Gastrocnemius medialis (tissue), 4 donors: ENCODE data around the gene FPGT. TPM values are rescaled to one million over a fixed set of nuclear protein-coding genes. Genes with fewer than 3 reads are reported as not detected.
"Not testable (repeated sequence)": the region's sequence is repeated elsewhere in the genome, so short reads cannot be mapped to it uniquely, and the experiment has no call there.

Experiments used
- ATAC-seq, 2 donors: fragments of 150-250 bp; one replicate each; pipeline ENCODE4 v1.9.1; 2016
- DNase-seq, 2 donors: peaks; one replicate each; pipeline ENCODE4 v3.0.0-alpha.2; 2019
- H3K27ac ChIP-seq, 4 donors: fragments of 200-600 bp; sonication (generic); 1 replicate in 1 of 4; 2 replicates in 3 of 4; pipeline ENCODE4 v1.5.1; 2016 to 2018; ENCODE audit warnings: mild to moderate bottlenecking in 2 of 4, moderate library complexity in 1 of 4
- H3K27me3 ChIP-seq, 3 donors: fragments of 200-600 bp; sonication (generic) in 2 of 3; 1 replicate in 1 of 3; 2 replicates in 2 of 3; pipeline versions ENCODE4 v1.5.1 to v1.6.0; 2016 to 2019; ENCODE audit warnings: mild to moderate bottlenecking in 1 of 3, moderate library complexity in 1 of 3
- H3K36me3 ChIP-seq, 2 donors: fragments of 200-600 bp; sonication (generic) in 1 of 2; one replicate each; pipeline ENCODE4 v1.5.1; 2017 to 2018
- H3K4me1 ChIP-seq, 2 donors: fragments of 200-600 bp; sonication (generic) in 1 of 2; one replicate each; pipeline ENCODE4 v1.5.1; 2016 to 2017; ENCODE audit warnings: mild to moderate bottlenecking in 2 of 2
- H3K4me3 ChIP-seq, 4 donors: fragments of 200-600 bp; sonication (generic) in 3 of 4; 1 replicate in 1 of 4; 2 replicates in 3 of 4; pipeline ENCODE4 v1.5.1; 2016 to 2019; ENCODE audit warnings: mild to moderate bottlenecking in 2 of 4
- H3K9me3 ChIP-seq, 3 donors: fragments of 200-600 bp; sonication (generic) in 2 of 3; 1 replicate in 1 of 3; 2 replicates in 2 of 3; pipeline ENCODE4 v1.5.1; 2016 to 2019
- POLR2A ChIP-seq, 2 donors: fragments of 450-650 bp; IDR thresholded peaks; one replicate each; pipeline ENCODE4 v1.6.1; 2017; ENCODE audit warnings: antibody characterized with exemption in 2 of 2, mild to moderate bottlenecking in 2 of 2, moderate library complexity in 2 of 2
- in situ Hi-C, 4 donors: fragments of 200-750 bp; cut with MboI; loops; one replicate each; pipeline versions ENCODE4 v1.15.0 to v1.8.0; 2017; ENCODE audit warnings: low sequenced_read_pairs in 4 of 4
- intact Hi-C: fragments of 100-400 bp; cut with DNase I; formaldehyde crosslinking; loops from one replicate; pipeline ENCODE4 v1.15.1; 2023; ENCODE audit warnings: low total_unique reads
- total RNA-seq, 4 donors: library from RNA; depleted of rRNA; stranded (reverse); fragments of >200 nt; gene quantifications; one replicate each; pipeline versions ENCODE4 v1.1.0 to v1.2.3, GENCODE V29; 2016
- TF ChIP-seq, protein P1 (sequence below), 5 experiments: fragments of 450-650 bp in 3 of 5; fragments of 200-600 bp in 2 of 5; sonication (generic) in 2 of 5; IDR thresholded peaks in 4 of 5; conservative IDR thresholded peaks in 1 of 5; 1 replicate in 4 of 5; 2 replicates in 1 of 5; pipeline ENCODE4 v1.5.1; 2016 to 2019; ENCODE audit warnings: antibody characterized with exemption in 5 of 5, mild to moderate bottlenecking in 3 of 5, moderate library complexity in 3 of 5

Gene FPGT
- 1 to 10 TPM; 2.7 to 6.0 (median 3.3) TPM for total RNA-seq

DNA sequence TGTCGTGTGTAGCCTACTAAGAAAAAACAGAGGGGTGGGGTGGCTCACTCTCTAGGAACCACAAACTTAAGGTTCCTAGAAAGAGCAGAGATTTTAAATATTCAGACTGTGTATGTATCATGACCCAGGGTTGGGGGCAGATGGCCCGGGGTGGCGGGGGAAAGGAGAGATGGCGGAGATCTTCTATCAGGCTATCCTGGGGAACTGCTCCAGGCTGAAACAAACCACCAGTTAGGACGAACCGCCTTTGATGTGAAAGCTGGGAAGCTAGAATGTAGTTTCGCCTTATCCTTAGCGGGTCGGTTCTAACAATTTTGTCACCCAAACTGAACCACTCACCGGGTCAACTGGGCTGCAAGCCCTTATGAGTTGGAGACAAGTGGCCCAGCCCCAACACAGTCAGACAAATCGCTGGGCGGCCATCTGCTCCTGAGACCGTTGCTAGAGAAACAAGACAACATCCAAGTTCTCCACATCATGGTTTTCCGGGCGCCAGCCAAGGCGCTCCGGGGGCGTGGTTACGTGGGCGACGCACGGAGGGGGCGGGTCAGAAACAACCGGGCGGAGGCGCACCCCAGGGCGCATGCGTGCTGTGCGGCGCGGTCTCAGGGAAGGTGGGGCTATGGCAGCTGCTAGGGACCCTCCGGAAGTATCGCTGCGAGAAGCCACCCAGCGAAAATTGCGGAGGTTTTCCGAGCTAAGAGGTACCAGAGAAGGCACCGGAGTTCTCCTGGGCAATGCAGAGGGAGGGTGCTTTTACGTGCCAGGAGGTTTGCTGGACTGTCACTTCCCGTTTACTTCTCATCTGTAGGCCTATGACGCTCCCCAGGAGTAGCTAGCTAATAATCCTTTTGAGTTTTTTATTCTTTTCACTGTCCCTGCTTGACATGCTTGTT lies at the start of gene FPGT, which contains the start of gene LRRIQ3:
Gene FPGT, plus strand, starts transcription at position 586 of the 896 bp plus-strand sequence. Its CDS starts 37 bp downstream, at position 623.
Gene LRRIQ3, minus strand, starts transcription at position 520 of the 896 bp plus-strand sequence. CDS start 14,492 bp downstream, outside the sequence.
- ATAC-seq = peak; percentile 97 to 99
- H3K27ac ChIP-seq = peak within 1 kb of the TSS; percentile 81 to 86 (median 84)
- in situ Hi-C loops (no loop called here), intact Hi-C loops (loop anchor here (10.0 kb wide), 1 partner anchor 1527 kb away; the partner anchor contains the start of gene ACADM)
- peak; percentile 83 to 89 for DNase-seq
- no peaks in the 10 kb centered on the region for H3K27me3 ChIP-seq
- peak within 1 kb of the TSS; percentile 63 to 92 (median 76) for H3K4me3 ChIP-seq
- peaks cover 11 to 14% of the 10 kb centered on the region in 2 donors for H3K4me1 ChIP-seq
- no peaks in the 10 kb centered on the region for H3K9me3 ChIP-seq
- peak; percentile 58 to 66 for TF ChIP-seq POLR2A (IDR thresholded peaks at IDR 0.05)
- TF ChIP-seq, protein P1, sequence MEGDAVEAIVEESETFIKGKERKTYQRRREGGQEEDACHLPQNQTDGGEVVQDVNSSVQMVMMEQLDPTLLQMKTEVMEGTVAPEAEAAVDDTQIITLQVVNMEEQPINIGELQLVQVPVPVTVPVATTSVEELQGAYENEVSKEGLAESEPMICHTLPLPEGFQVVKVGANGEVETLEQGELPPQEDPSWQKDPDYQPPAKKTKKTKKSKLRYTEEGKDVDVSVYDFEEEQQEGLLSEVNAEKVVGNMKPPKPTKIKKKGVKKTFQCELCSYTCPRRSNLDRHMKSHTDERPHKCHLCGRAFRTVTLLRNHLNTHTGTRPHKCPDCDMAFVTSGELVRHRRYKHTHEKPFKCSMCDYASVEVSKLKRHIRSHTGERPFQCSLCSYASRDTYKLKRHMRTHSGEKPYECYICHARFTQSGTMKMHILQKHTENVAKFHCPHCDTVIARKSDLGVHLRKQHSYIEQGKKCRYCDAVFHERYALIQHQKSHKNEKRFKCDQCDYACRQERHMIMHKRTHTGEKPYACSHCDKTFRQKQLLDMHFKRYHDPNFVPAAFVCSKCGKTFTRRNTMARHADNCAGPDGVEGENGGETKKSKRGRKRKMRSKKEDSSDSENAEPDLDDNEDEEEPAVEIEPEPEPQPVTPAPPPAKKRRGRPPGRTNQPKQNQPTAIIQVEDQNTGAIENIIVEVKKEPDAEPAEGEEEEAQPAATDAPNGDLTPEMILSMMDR (IDR thresholded peaks at IDR 0.05 in 4 of 5, conservative IDR thresholded peaks at IDR 0.05 in 1 of 5) = no peak
- H3K36me3 ChIP-seq = peaks cover 0 to 17% of the 10 kb centered on the region in 2 donors

DNA sequence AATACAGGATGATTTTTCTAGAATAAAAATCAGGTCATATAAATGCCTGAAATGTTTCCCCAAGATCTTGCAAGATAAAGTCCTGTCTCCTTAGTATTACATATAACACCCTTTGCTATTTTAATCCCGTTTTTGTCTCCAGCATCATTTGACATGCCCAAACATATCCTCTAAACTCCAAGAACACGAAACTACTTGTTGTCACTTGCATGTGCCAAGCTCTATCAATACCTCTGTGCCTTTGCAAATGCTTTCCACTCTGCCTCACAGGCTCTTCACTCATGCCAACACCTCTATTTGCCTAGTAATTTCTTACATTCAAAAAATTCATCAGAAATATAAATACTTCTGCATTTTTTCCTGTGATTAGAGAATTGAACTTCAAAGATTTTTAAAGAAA lies 38.0 kb upstream of the FPGT start:
- ATAC-seq = no peak
- Histone ChIP-seq H3K9me3 (no peaks in the 10 kb centered on the region), H3K27me3 (no peaks in the 10 kb centered on the region), H3K4me1 (no peaks in the 10 kb centered on the region), H3K4me3 (no peak overlapping the region), H3K27ac (no peak overlapping the region), H3K36me3 (no peaks in the 10 kb centered on the region)
- DNase-seq = no peak
- intact Hi-C loops (no loop called here), in situ Hi-C loops (no loop called here)
- no peak for TF ChIP-seq POLR2A (IDR thresholded peaks at IDR 0.05)
- TF ChIP-seq, protein P1 (IDR thresholded peaks at IDR 0.05 in 4 of 5, conservative IDR thresholded peaks at IDR 0.05 in 1 of 5) = no peak

DNA sequence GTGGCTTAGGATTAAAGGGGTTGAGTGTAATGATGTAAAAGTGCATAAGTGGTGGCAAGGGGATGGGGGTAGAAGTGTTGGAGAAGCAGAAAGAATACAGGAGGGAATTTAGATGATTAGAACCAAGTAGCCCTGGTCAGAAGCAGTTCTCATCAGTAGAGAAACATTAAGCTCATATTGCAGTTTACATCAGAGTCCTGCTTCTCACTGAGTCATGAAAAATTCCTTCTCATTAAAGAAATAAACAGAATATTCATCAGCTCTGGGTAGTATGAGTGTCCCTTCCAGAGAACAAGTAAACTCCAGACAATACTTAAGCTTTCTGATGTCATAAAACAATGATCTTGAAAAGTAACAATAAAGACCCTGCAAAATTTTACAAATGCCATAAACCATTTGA lies 36.5 kb upstream of the FPGT start:
- in situ Hi-C loops (no loop called here), intact Hi-C loops (no loop called here)
- Histone ChIP-seq H3K36me3 (no peaks in the 10 kb centered on the region), H3K9me3 (no peaks in the 10 kb centered on the region), H3K27ac (no peak overlapping the region), H3K4me3 (no peak overlapping the region), H3K27me3 (no peaks in the 10 kb centered on the region), H3K4me1 (no peaks in the 10 kb centered on the region)
- ATAC-seq (no peak), DNase-seq (no peak)
- TF ChIP-seq, protein P1 (IDR thresholded peaks at IDR 0.05 in 4 of 5, conservative IDR thresholded peaks at IDR 0.05 in 1 of 5) = no peak
- no peak for TF ChIP-seq POLR2A (IDR thresholded peaks at IDR 0.05)

- Histone ChIP-seq H3K9me3 (no peaks in the 10 kb centered on the region), H3K27me3 (no peaks in the 10 kb centered on the region), H3K27ac (no peak overlapping the region), H3K36me3 (no peaks in the 10 kb centered on the region), H3K4me1 (no peaks in the 10 kb centered on the region), H3K4me3 (no peak overlapping the region)
- ATAC-seq (no peak), DNase-seq (no peak)
- in situ Hi-C loops = no loop called here
- TF ChIP-seq, protein P1 (IDR thresholded peaks at IDR 0.05 in 4 of 5, conservative IDR thresholded peaks at IDR 0.05 in 1 of 5) = no peak
- intact Hi-C loops = no loop called here
These were observed 35.7 kb upstream of the FPGT start for GRCh38 chr1:74162333-74162732.

DNA sequence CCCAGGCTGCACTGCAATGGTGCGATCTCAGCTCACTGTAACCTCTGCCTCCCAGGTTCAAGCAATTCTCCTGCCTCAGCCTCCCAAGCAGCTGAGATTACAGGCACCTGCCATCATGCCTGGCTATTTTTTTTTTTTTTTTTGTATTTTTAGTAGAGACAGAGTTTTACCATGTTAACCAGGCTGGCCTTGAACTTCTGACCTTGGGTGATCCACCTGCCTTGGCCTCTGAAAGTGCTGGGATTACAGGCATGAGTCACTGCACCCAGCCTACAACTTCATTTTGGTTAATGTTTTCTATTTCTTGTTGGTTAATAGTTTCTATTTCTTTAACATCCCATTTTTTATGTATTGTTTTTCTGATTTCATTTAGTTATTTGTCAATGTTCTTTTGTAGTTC lies 23.6 kb upstream of the FPGT start:
- H3K9me3 ChIP-seq, intact Hi-C loops, H3K27ac ChIP-seq, ATAC-seq, H3K27me3 ChIP-seq, DNase-seq, H3K4me1 ChIP-seq, H3K4me3 ChIP-seq, H3K36me3 ChIP-seq, in situ Hi-C loops: not testable (repeated sequence)
